Measurements from ENCODE around the gene TMEM219.

TMEM219 gene

DNA sequence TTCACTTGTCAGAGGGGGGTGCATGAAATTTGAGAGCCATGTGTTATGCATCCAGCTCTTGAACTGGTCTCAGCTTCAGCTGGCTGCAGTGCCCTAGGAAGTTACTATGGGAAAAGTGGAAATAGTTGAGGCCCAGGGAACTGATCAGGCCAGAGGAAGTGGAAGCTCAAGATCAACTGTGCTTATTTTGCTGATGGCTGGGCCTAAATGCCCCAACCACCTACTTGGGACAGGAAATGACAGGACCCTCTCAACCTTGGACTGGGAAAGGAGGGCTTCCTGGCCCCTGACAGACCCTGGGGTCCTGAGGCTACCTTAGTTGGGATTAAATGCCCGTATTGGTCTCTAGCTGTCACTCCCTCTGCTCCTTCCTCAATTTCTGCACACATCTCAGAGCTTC is 10.6 kb downstream of the TMEM219 start:
- H3K36me3 Mint-ChIP-seq: peaks cover 58% of the 10 kb centered on the region
- DNase-seq (ENCODE audit: low spot score in 2 of 2) (no peak), ATAC-seq (no peak)
- H3K9me3 Mint-ChIP-seq: no peaks in the 10 kb centered on the region
- peak overlapping the region; percentile 95 for H3K27ac Mint-ChIP-seq
- peak overlapping the region; percentile 97 for H3K4me3 Mint-ChIP-seq
- peaks cover 37% of the 10 kb centered on the region for H3K4me1 Mint-ChIP-seq

- no peaks in the 10 kb centered on the region for H3K9me3 Mint-ChIP-seq
- ATAC-seq: no peak
- peak overlapping the region; percentile 95 for H3K27ac Mint-ChIP-seq
Measured at GRCh38 chr16:29972992-29973383, 11.1 kb downstream of the TMEM219 start.

DNA sequence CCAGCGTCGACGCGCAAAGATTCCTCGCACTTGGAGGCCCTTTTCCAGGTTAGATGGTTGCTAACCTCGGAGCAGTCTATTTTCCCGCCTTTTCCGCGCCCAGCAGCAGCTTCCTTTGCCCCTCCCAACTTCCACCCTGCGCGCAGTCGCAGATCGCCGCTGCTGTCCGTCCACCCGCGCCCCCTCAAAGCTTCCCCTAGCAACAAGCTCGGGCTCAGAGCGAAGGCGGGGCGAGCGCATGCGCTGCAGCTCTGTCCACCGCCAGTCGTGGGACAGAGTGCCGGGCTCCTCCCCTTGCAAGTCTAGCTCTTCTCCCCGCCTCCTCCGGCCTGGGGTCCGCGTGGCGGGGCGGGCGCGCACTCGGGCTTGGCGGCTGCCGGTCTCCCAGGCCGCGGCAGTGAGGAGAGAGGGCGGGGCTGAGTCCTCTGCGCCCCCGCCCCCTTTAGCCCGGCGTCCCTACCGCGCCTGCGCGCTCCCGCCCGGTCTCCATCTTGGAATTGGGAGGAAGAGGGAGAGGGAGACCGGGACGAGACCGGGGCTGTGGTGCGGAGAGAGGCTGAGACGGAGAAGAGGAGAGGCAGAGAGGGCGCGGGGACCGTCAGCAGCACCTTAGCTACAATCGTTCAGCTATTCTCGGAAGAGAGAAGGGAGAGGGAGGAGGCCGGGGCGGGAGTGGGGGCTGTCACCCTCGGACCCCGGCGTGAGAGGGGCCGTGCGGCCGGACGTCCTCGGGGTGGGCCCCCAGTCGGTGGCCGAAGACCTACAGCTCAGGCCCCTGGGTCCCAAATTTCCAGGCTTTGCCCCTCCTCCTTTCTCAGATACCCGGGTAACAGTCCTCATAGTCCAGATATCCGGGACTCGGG is 11.7 kb downstream of the TMEM219 start, which contains the start of gene TAOK2:
TAOK2 (plus strand) TSS at position 485 of the 863 bp plus-strand sequence. CDS start 3,905 bp downstream, outside the sequence.
- Mint-ChIP-seq H3K4me3 (peak within 1 kb of the TSS; percentile 97), H3K4me1 (peaks cover 40% of the 10 kb centered on the region), H3K27ac (peak within 1 kb of the TSS; percentile 95), H3K9me3 (no peaks in the 10 kb centered on the region), H3K36me3 (peaks cover 52% of the 10 kb centered on the region)
- DNase-seq (ENCODE audit: low spot score in 2 of 2): peak; percentile 92 to 99
- peak; percentile 98 for ATAC-seq

More at GRCh38 chr16:29972992-29973383, 11.1 kb downstream of the TMEM219 start:
- peaks cover 53% of the 10 kb centered on the region for H3K36me3 Mint-ChIP-seq
- H3K4me1 Mint-ChIP-seq: peaks cover 40% of the 10 kb centered on the region
- H3K4me3 Mint-ChIP-seq: peak overlapping the region; percentile 97
- no peak for DNase-seq (ENCODE audit: low spot score in 2 of 2)

DNA sequence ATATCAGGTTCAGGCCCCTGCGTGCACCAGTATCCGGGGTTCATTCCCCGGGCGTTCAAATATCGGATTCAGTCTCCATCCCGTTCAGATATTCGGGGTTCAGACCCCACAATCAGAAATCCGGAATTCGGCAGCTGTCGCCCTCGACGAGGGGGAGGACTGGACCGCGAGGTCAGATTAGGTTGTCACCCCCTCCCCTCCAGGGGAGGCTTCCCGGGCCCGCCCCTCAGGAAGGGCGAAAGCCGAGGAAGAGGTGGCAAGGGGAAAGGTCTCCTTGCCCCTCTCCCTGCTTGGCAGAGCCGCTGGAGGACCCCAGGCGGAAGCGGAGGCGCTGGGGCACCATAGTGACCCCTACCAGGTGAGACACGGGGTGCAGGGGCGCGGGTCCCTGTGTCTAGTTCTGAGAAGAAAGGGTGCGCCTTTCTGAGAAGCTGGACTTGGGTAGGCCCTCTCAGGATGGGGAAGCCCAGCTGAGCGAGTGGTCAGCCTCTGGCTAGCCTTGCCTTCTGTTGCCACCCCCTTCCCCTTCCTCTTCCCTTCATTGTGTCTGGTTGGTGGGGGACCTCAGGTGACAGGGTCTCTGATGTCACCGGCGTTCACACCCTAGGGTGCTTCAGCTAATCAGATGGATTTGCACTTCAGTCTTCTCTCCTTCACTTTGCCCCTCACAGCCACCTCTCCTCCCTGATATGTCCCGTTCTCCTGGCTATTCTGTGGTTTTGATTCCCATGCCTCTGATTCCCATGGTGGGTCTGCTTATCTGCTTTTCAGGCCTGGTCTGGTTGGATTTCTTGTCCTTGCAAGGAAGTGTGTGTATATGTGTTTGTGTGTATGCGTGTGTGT is 12.6 kb downstream of the TMEM219 start:
- Mint-ChIP-seq H3K9me3 (no peaks in the 10 kb centered on the region), H3K4me3 (peak overlapping the region; percentile 97), H3K36me3 (peaks cover 52% of the 10 kb centered on the region), H3K4me1 (peaks cover 47% of the 10 kb centered on the region), H3K27ac (peak overlapping the region; percentile 95)
- no peak for DNase-seq (ENCODE audit: low spot score in 2 of 2)
- no peak for ATAC-seq

DNA sequence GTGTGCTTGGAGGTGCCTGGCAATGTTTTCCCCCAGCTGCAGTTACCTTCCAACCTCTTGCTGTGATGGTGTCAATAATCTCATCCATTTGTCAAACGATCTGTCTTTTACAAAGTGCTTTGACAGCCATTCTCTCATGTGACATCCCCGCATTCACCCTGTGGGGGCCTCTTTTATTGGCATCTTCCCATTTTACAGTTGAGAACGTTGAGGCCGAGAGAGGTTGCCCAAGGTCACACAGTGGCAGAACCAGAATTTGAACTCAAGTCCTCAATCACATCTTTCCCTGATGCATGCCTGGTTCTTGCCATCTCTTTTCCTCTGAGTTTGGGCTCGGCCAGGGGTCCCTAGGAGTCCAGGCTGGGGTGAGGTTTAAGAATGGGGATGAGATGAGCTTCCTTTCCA is 13.3 kb downstream of the TMEM219 start:
- peaks cover 49% of the 10 kb centered on the region for H3K4me1 Mint-ChIP-seq
- H3K9me3 Mint-ChIP-seq: no peaks in the 10 kb centered on the region
- ATAC-seq: no peak
- no peak for DNase-seq (ENCODE audit: low spot score in 2 of 2)
- H3K36me3 Mint-ChIP-seq: peaks cover 54% of the 10 kb centered on the region
- H3K4me3 Mint-ChIP-seq: peak overlapping the region; percentile 97
- H3K27ac Mint-ChIP-seq: peak overlapping the region; percentile 95

GRCh38 chr16:29975811-29976511 is 14.1 kb downstream of the TMEM219 start:
- H3K4me1 Mint-ChIP-seq: peaks cover 49% of the 10 kb centered on the region
- peaks cover 56% of the 10 kb centered on the region for H3K36me3 Mint-ChIP-seq
- no peaks in the 10 kb centered on the region for H3K9me3 Mint-ChIP-seq
- H3K4me3 Mint-ChIP-seq: peak overlapping the region; percentile 97
- ATAC-seq (no peak), DNase-seq (ENCODE audit: low spot score in 2 of 2) (no peak)
- H3K27ac Mint-ChIP-seq: peak overlapping the region; percentile 95

GRCh38 chr16:29977063-29977825 is 15.4 kb downstream of the TMEM219 start:
- no peak for ATAC-seq
- H3K4me3 Mint-ChIP-seq: no peak overlapping the region
- H3K9me3 Mint-ChIP-seq: no peaks in the 10 kb centered on the region

GRCh38 chr16:29978081-29978480 is 16.2 kb downstream of the TMEM219 start:
- Mint-ChIP-seq H3K9me3 (no peaks in the 10 kb centered on the region), H3K4me3 (no peak overlapping the region), H3K36me3 (peaks cover 71% of the 10 kb centered on the region), H3K27ac (peak overlapping the region; percentile 1), H3K4me1 (peaks cover 48% of the 10 kb centered on the region)
- DNase-seq (ENCODE audit: low spot score in 2 of 2) (no peak), ATAC-seq (no peak)

More at GRCh38 chr16:29977063-29977825, 15.4 kb downstream of the TMEM219 start:
- DNase-seq (ENCODE audit: low spot score in 2 of 2): no peak
- peak overlapping the region; percentile 95 for H3K27ac Mint-ChIP-seq
- H3K4me1 Mint-ChIP-seq: peaks cover 49% of the 10 kb centered on the region
- peaks cover 63% of the 10 kb centered on the region for H3K36me3 Mint-ChIP-seq

DNA sequence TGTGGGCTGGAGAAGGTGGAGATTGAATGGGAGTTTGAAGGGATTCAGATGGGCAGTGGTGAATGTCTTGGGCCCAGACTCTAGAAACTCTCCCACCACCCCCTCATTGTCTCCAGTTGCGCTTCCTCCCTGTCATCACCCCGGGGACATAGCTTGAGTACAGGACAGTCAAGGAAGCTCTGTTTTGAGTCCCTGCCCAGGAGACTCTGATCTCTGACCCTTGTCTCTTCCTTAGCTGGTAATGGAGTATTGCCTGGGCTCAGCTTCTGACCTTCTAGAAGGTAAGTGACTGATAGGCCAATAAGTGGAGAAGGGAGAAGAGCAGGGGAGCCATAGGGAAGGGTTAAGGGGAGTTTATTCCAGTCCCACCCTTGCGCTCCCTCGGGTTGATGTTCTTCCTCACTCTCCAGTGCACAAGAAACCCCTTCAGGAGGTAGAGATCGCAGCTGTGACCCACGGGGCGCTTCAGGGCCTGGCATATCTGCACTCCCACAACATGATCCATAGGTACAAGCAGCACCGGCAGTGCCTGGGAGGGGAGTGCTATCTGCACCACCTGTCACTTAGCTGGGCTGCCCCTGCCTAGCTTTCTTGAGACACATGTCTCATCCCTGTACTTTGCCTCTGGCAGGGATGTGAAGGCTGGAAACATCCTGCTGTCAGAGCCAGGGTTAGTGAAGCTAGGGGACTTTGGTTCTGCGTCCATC is 16.8 kb downstream of the TMEM219 start:
- Mint-ChIP-seq H3K27ac (peak overlapping the region; percentile 1), H3K36me3 (peaks cover 74% of the 10 kb centered on the region)

DNA sequence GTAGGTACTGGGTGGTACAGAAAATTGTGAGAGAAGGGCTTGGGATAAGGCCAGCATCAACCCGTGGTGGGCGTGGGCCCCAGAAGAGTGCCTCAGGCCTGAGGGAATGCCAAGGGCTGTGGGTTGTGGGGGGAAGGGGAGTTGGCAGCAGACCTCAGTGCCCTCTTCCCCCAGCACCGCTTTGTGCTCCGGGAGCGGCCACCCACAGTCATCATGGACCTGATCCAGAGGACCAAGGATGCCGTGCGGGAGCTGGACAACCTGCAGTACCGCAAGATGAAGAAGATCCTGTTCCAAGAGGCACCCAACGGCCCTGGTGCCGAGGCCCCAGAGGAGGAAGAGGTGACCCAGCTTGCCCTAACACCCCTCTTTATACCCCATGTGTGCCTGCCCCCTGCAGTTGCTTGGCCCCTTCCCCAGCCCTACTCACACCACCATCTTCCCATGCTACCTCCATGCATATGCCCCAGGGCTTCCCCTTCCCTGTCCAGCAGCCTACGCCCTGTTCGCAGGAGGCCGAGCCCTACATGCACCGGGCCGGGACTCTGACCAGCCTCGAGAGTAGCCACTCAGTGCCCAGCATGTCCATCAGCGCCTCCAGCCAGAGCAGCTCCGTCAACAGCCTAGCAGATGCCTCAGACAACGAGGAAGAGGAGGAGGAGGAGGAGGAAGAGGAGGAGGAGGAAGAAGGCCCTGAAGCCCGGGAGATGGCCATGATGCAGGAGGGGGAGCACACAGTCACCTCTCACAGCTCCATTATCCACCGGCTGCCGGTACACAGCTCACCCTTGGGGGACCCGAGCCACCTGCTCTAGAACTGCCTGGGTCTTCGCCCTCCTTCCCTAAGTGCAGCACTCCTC is 20.9 kb downstream of the TMEM219 start:
- ATAC-seq: no peak
- peak overlapping the region; percentile 71 for H3K27ac Mint-ChIP-seq
- peaks cover 91% of the 10 kb centered on the region for H3K36me3 Mint-ChIP-seq

More for the DNA sequence above, 16.8 kb downstream of the TMEM219 start:
- Mint-ChIP-seq H3K4me1 (peaks cover 42% of the 10 kb centered on the region), H3K4me3 (no peak overlapping the region), H3K9me3 (no peaks in the 10 kb centered on the region)
- no peak for ATAC-seq
- no peak for DNase-seq (ENCODE audit: low spot score in 2 of 2)

GRCh38 chr16:29983420-29984136 is 21.7 kb downstream of the TMEM219 start:
- Mint-ChIP-seq H3K27ac (peak overlapping the region; percentile 71), H3K36me3 (peaks cover 94% of the 10 kb centered on the region), H3K9me3 (no peaks in the 10 kb centered on the region), H3K4me1 (peaks cover 15% of the 10 kb centered on the region), H3K4me3 (no peak overlapping the region)
- ATAC-seq: no peak
- DNase-seq (ENCODE audit: low spot score in 2 of 2): no peak

More for the DNA sequence above, 20.9 kb downstream of the TMEM219 start:
- peaks cover 11% of the 10 kb centered on the region for H3K4me1 Mint-ChIP-seq
- H3K9me3 Mint-ChIP-seq: no peaks in the 10 kb centered on the region
- H3K4me3 Mint-ChIP-seq: no peak overlapping the region
- DNase-seq (ENCODE audit: low spot score in 2 of 2): no peak

GRCh38 chr16:29984137-29984763 is 22.4 kb downstream of the TMEM219 start:
- ATAC-seq: no peak
- Mint-ChIP-seq H3K4me1 (peaks cover 10% of the 10 kb centered on the region), H3K27ac (peak overlapping the region; percentile 71), H3K4me3 (no peak overlapping the region), H3K36me3 (peaks cover 94% of the 10 kb centered on the region), H3K9me3 (no peaks in the 10 kb centered on the region)
- DNase-seq (ENCODE audit: low spot score in 2 of 2): no peak
